GM18870 (cell line): Measurements from ENCODE around the gene C2CD3.

Experiments used
- ATAC-seq: cut with Tn5 transposase; IDR thresholded peaks from one replicate; pipeline ENCODE4 v1.9.1; 2021; ENCODE audit warnings: moderate library complexity; ENCODE audit not compliant: unreplicated experiment

Gene C2CD3

GRCh38 chr11:74022546-74022945 is 148.3 kb downstream of the C2CD3 start:
- ATAC-seq: no peak

GRCh38 chr11:74021998-74022397 is 148.8 kb downstream of the C2CD3 start:
- ATAC-seq: no peak

- ATAC-seq: no peak
Measured at GRCh38 chr11:74020539-74020938, 150.3 kb downstream of the C2CD3 start.

- ATAC-seq: no peak
Measured at GRCh38 chr11:74019860-74020259, 150.9 kb downstream of the C2CD3 start.

GRCh38 chr11:74019104-74019738 is 151.6 kb downstream of the C2CD3 start:
- ATAC-seq: no peak

- ATAC-seq: no peak
Measured at GRCh38 chr11:74018331-74019005, 152.3 kb downstream of the C2CD3 start.

GRCh38 chr11:74017631-74018030 is 153.2 kb downstream of the C2CD3 start:
- no peak for ATAC-seq

GRCh38 chr11:74015919-74016684 is 154.7 kb downstream of the C2CD3 start:
- ATAC-seq: no peak

- no peak for ATAC-seq
Measured at GRCh38 chr11:74014880-74015279, 155.9 kb downstream of the C2CD3 start.

- no peak for ATAC-seq
Measured at GRCh38 chr11:74013141-74013540, 157.7 kb downstream of the C2CD3 start.

GRCh38 chr11:74012074-74012809 is 158.6 kb downstream of the C2CD3 start:
- ATAC-seq: no peak

- peak; percentile 67 for ATAC-seq
Measured at GRCh38 chr11:74011360-74012073, 159.3 kb downstream of the C2CD3 start.

- ATAC-seq: no peak
Measured at GRCh38 chr11:74010306-74011300, 160.2 kb downstream of the C2CD3 start.

GRCh38 chr11:74009675-74010305 is 161.0 kb downstream of the C2CD3 start:
- no peak for ATAC-seq

GRCh38 chr11:74009230-74009547 is 161.6 kb downstream of the C2CD3 start:
- no peak for ATAC-seq

GRCh38 chr11:74008373-74009229 is 162.2 kb downstream of the C2CD3 start, which contains the start of gene UCP3:
UCP3 (minus strand) TSS chr11:74009085; CDS start chr11:74007042, 2,043 bp downstream.
- no peak for ATAC-seq

GRCh38 chr11:74007691-74008372 is 163.0 kb downstream of the C2CD3 start:
- no peak for ATAC-seq
